Measurements from ENCODE around the gene USP47.

DNA sequence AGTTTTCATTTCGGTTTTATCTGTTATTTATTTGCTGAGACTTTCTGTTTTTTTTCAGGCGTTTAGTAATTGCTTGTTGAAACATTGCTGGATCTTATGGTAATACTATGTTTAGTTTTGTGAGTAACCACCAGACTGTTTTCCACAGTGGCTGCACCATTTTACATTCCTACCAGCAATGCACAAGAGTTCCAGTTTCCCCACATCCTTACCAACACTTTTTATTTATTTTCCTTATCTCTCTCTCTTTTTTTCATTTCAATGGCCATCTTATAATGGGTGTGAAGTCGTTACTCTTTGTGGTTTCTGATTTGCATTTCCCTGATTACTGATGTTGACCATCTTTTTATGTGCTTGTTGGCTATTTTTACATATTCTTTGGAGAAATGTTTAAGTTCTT, 23.7 kb downstream of the USP47 start:
- no peak for TF ChIP-seq POLR2A (IDR thresholded peaks at IDR 0.05)
- TF ChIP-seq, protein P1, sequence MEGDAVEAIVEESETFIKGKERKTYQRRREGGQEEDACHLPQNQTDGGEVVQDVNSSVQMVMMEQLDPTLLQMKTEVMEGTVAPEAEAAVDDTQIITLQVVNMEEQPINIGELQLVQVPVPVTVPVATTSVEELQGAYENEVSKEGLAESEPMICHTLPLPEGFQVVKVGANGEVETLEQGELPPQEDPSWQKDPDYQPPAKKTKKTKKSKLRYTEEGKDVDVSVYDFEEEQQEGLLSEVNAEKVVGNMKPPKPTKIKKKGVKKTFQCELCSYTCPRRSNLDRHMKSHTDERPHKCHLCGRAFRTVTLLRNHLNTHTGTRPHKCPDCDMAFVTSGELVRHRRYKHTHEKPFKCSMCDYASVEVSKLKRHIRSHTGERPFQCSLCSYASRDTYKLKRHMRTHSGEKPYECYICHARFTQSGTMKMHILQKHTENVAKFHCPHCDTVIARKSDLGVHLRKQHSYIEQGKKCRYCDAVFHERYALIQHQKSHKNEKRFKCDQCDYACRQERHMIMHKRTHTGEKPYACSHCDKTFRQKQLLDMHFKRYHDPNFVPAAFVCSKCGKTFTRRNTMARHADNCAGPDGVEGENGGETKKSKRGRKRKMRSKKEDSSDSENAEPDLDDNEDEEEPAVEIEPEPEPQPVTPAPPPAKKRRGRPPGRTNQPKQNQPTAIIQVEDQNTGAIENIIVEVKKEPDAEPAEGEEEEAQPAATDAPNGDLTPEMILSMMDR (IDR thresholded peaks at IDR 0.05): no peak

All from lower leg skin (tissue), 3 donors.